H1 (cell line): Measurements from ENCODE around the gene PHACTR2. TPM values are rescaled to one million over a fixed set of nuclear protein-coding genes. Genes with fewer than 3 reads are reported as not detected.

Source experiments
- CTCF ChIA-PET: fragments of 300-600 bp; sonication (Branson Sonifier 250); formaldehyde crosslinking; loops from one replicate; lab custom pipeline; 2021; ENCODE audit not compliant: partially characterized antibody; lab: Charles Lee
- POLR2A ChIA-PET: fragments of 300-600 bp; sonication (Branson Sonifier 250); formaldehyde crosslinking; loops from one replicate; lab custom pipeline; 2021; ENCODE audit warnings: inconsistent platforms; ENCODE audit not compliant: partially characterized antibody; lab: Charles Lee
- DNase-seq, 2 experiments: peaks; one replicate each; pipeline versions ENCODE4 v3.0.0 to v3.0.0-alpha.2; 2010 to 2022; ENCODE audit warnings: low spot score in 2 of 2, low read depth in 1 of 2, mixed read lengths in 1 of 2
- FAIRE-seq: peaks from 2 replicates; lab custom pipeline; 2011; peaks lifted over from hg19 to GRCh38; lab: Jason Lieb, UNC
- H2AFZ ChIP-seq: 2 replicates; pipeline ENCODE4 v1.8.1; 2012; ENCODE audit warnings: low read length, inconsistent platforms
- H2AK5ac ChIP-seq: 2 replicates; pipeline ENCODE4 v1.6.1; 2013; ENCODE audit warnings: low read depth, low read length
- H2BK120ac ChIP-seq: replicated peaks from 2 replicates; pipeline ENCODE3; 2013; ENCODE audit warnings: low read depth, low read length, inconsistent platforms
- H2BK12ac ChIP-seq: 2 replicates; pipeline ENCODE4 v1.6.1; 2013; ENCODE audit warnings: low read depth, low read length
- H2BK15ac ChIP-seq: 2 replicates; pipeline ENCODE4 v1.6.1; 2013; ENCODE audit warnings: low read length
- H2BK20ac ChIP-seq: 2 replicates; pipeline ENCODE4 v1.6.1; 2013; ENCODE audit warnings: low read length
- H2BK5ac ChIP-seq: 2 replicates; pipeline ENCODE4 v1.6.1; 2013; ENCODE audit warnings: low read depth, low read length
- H3K14ac ChIP-seq: 2 replicates; pipeline ENCODE4 v1.6.1; 2013; ENCODE audit warnings: inconsistent platforms; ENCODE audit not compliant: insufficient read length
- H3K18ac ChIP-seq: 2 replicates; pipeline ENCODE4 v1.6.1; 2013; ENCODE audit warnings: low read length; ENCODE audit errors: extremely low read depth
- H3K23ac ChIP-seq: 2 replicates; pipeline ENCODE4 v1.6.1; 2013; ENCODE audit warnings: inconsistent platforms; ENCODE audit not compliant: insufficient read length
- H3K23me2 ChIP-seq: 2 replicates; pipeline ENCODE4 v1.6.1; 2013; ENCODE audit warnings: low read depth, low read length
- H3K27ac ChIP-seq: 2 replicates; pipeline ENCODE4 v1.6.1; 2011; ENCODE audit warnings: low read depth, low read length, inconsistent platforms
- H3K27me3 ChIP-seq, 4 experiments: replicated peaks in 1 of 4; 1 replicate in 1 of 4; 2 replicates in 3 of 4; pipeline versions ENCODE4 v1.6.1 to v1.8.1; 2011 to 2013; ENCODE audit warnings: low read length in 3 of 4, mild to moderate bottlenecking in 3 of 4, inconsistent platforms in 2 of 4, mixed read lengths in 2 of 4, moderate library complexity in 1 of 4; ENCODE audit not compliant: control insufficient read depth in 3 of 4, insufficient read depth in 3 of 4; ENCODE audit errors: extremely low read depth in 1 of 4
- H3K36me3 ChIP-seq, 4 experiments: 2 replicates each; pipeline versions ENCODE4 v1.6.1 to v1.8.1; 2011 to 2013; ENCODE audit warnings: mild to moderate bottlenecking in 4 of 4, low read length in 3 of 4, moderate library complexity in 2 of 4, control low read depth in 1 of 4, inconsistent platforms in 1 of 4; ENCODE audit not compliant: insufficient read depth in 4 of 4, control insufficient read depth in 2 of 4
- H3K4ac ChIP-seq: replicated peaks from 2 replicates; pipeline ENCODE3; 2013; ENCODE audit warnings: low read length, low read depth, mixed read lengths, inconsistent platforms; ENCODE audit not compliant: insufficient read length
- H3K4me1 ChIP-seq, 4 experiments: replicated peaks in 1 of 4; 1 replicate in 1 of 4; 2 replicates in 3 of 4; pipeline versions ENCODE4 v1.6.1 to v1.8.1; 2011 to 2013; ENCODE audit warnings: low read length in 3 of 4, inconsistent platforms in 2 of 4, mixed read lengths in 1 of 4; ENCODE audit not compliant: insufficient read depth in 4 of 4, control insufficient read depth in 3 of 4
- H3K4me2 ChIP-seq, 2 experiments: 2 replicates each; pipeline versions ENCODE4 v1.6.1 to v1.8.1; 2011 to 2013; ENCODE audit warnings: low read depth in 2 of 2, low read length in 2 of 2, control low read depth in 1 of 2, inconsistent platforms in 1 of 2, mild to moderate bottlenecking in 1 of 2; ENCODE audit not compliant: insufficient read depth in 1 of 2
- H3K4me3 ChIP-seq, 4 experiments: fragments of 200-600, 300-600 bp in 1 of 4; sonication (generic), shearing (Covaris generic), sonication (Bioruptor Twin) in 1 of 4; 2 replicates each; pipeline versions ENCODE4 v1.5.1 to v1.8.1; 2011 to 2016; ENCODE audit warnings: low read length in 4 of 4, low read depth in 3 of 4, control low read depth in 2 of 4, inconsistent platforms in 2 of 4, mild to moderate bottlenecking in 2 of 4, mixed read lengths in 1 of 4, moderate library complexity in 1 of 4; ENCODE audit not compliant: insufficient read depth in 2 of 4; ENCODE audit errors: extremely low read depth in 1 of 4
- H3K56ac ChIP-seq: replicated peaks from 2 replicates; pipeline ENCODE3; 2013; ENCODE audit warnings: low read depth, mild to moderate bottlenecking, mixed read lengths, low read length, inconsistent platforms; ENCODE audit not compliant: insufficient read length
- H3K79me1 ChIP-seq: 2 replicates; pipeline ENCODE4 v1.6.1; 2013; ENCODE audit warnings: low read depth, low read length, control low read depth
- H3K79me2 ChIP-seq, 2 experiments: 2 replicates each; pipeline versions ENCODE4 v1.6.1 to v1.8.1; 2012 to 2013; ENCODE audit warnings: low read length in 2 of 2, mild to moderate bottlenecking in 2 of 2, inconsistent platforms in 1 of 2; ENCODE audit not compliant: insufficient read depth in 2 of 2, control insufficient read depth in 1 of 2
- H3K9ac ChIP-seq, 4 experiments: replicated peaks in 1 of 4; 1 replicate in 1 of 4; 2 replicates in 3 of 4; pipeline versions ENCODE4 v1.6.1 to v1.8.1; 2011 to 2013; ENCODE audit warnings: low read depth in 3 of 4, low read length in 3 of 4, control low read depth in 2 of 4, mild to moderate bottlenecking in 2 of 4, moderate library complexity in 2 of 4, inconsistent platforms in 1 of 4; ENCODE audit errors: extremely low read depth in 1 of 4
- H3K9me3 ChIP-seq, 2 experiments: 2 replicates each; pipeline versions ENCODE4 v1.6.1 to v1.8.1; 2012 to 2013; ENCODE audit warnings: mild to moderate bottlenecking in 2 of 2, moderate library complexity in 2 of 2, control low read depth in 1 of 2, inconsistent platforms in 1 of 2, low read depth in 1 of 2, low read length in 1 of 2, mixed read lengths in 1 of 2; ENCODE audit not compliant: insufficient read depth in 2 of 2
- H4K20me1 ChIP-seq, 2 experiments: replicated peaks in 1 of 2; 2 replicates each; pipeline versions ENCODE3 to v1.8.1; 2011 to 2013; ENCODE audit warnings: inconsistent platforms in 2 of 2, low read length in 2 of 2, mild to moderate bottlenecking in 1 of 2; ENCODE audit not compliant: insufficient read depth in 2 of 2, control insufficient read depth in 1 of 2
- H4K5ac ChIP-seq: 2 replicates; pipeline ENCODE4 v1.6.1; 2013; ENCODE audit warnings: low read length, low read depth, mixed read lengths, inconsistent platforms; ENCODE audit not compliant: insufficient read length
- H4K8ac ChIP-seq: 2 replicates; pipeline ENCODE4 v1.8.0; 2013; ENCODE audit warnings: mild to moderate bottlenecking, moderate library complexity, low read length, inconsistent platforms; ENCODE audit not compliant: insufficient read depth; ENCODE audit errors: extremely low read depth
- H4K91ac ChIP-seq: replicated peaks from 2 replicates; pipeline ENCODE3; 2013; ENCODE audit warnings: low read length, mixed read lengths, inconsistent platforms; ENCODE audit not compliant: insufficient read length
- BCL11A ChIP-seq, 2 experiments: IDR thresholded peaks; one replicate each; pipeline ENCODE4 v1.6.1; 2011; ENCODE audit warnings: low read depth in 2 of 2, low read length in 2 of 2, mild to moderate bottlenecking in 2 of 2
- CEBPB ChIP-seq: IDR thresholded peaks from 2 replicates; pipeline ENCODE4 v1.6.1; 2012; ENCODE audit warnings: low read depth, low read length
- EGR1 ChIP-seq: IDR thresholded peaks from 2 replicates; pipeline ENCODE4 v1.6.1; 2011; ENCODE audit warnings: low read depth, low read length, borderline replicate concordance
- HDAC2 ChIP-seq, 2 experiments: fragments of 300-600 bp in 1 of 2; sonication (generic) in 1 of 2; IDR thresholded peaks; 2 replicates each; pipeline ENCODE4 v1.6.1; 2011 to 2012; ENCODE audit warnings: low read depth in 2 of 2, low read length in 2 of 2, mild to moderate bottlenecking in 2 of 2, moderate library complexity in 2 of 2, borderline replicate concordance in 1 of 2, inconsistent platforms in 1 of 2
- MAFK ChIP-seq: IDR thresholded peaks from 2 replicates; pipeline ENCODE4 v1.6.1; 2012; ENCODE audit warnings: low read depth, mild to moderate bottlenecking, improper control_type of control experiment, low read length
- NANOG ChIP-seq: IDR thresholded peaks from 2 replicates; pipeline ENCODE4 v1.6.1; 2011; ENCODE audit warnings: low read length, low read depth, mild to moderate bottlenecking, inconsistent platforms; ENCODE audit not compliant: insufficient read depth, poor library complexity, severe bottlenecking
- PHF8 ChIP-seq: fragments of 200-600 bp; sonication (generic); conservative IDR thresholded peaks from 2 replicates; pipeline ENCODE4 v1.7.1; 2012; ENCODE audit warnings: low read depth, mild to moderate bottlenecking, inconsistent platforms, low read length, moderate library complexity
- POLR2A ChIP-seq, 2 experiments: IDR thresholded peaks; 1 replicate in 1 of 2; 2 replicates in 1 of 2; pipeline ENCODE4 v1.6.1; 2011; ENCODE audit warnings: low read depth in 2 of 2, low read length in 2 of 2, mild to moderate bottlenecking in 2 of 2; ENCODE audit errors: control extremely low read depth in 1 of 2
- RBBP5 ChIP-seq: IDR thresholded peaks from 2 replicates; pipeline ENCODE4 v1.7.1; 2012; ENCODE audit warnings: low read depth, mild to moderate bottlenecking, inconsistent platforms, low read length, moderate library complexity, borderline replicate concordance
- SP4 ChIP-seq: IDR thresholded peaks from 2 replicates; pipeline ENCODE4 v1.6.1; 2012; ENCODE audit warnings: low read length, inconsistent platforms
- WGBS, 2 experiments: shearing (Covaris generic) in 1 of 2; methylation state at CpG; one replicate each; pipeline versions ENCODE4 v1.1.6 to v1.1.7; 2013 to 2015; ENCODE audit warnings: low lambda C conversion rate in 2 of 2, mixed read lengths in 2 of 2, inconsistent platforms in 1 of 2, low coverage in 1 of 2, missing lambda C conversion rate in 1 of 2; ENCODE audit not compliant: insufficient replicate concordance in 2 of 2, insufficient coverage in 1 of 2, insufficient read length in 1 of 2; ENCODE audit errors: extremely low coverage in 1 of 2, missing lambda C conversion rate in 1 of 2; 5-methylcytosine and 5-hydroxymethylcytosine counted together
- polyA plus RNA-seq, 7 experiments: library from polyadenylated mRNA; depleted of rRNA in 3 of 7; stranded (reverse) in 5 of 7; unstranded in 2 of 7; fragments of >200 nt in 5 of 7; fragments of 200-250 nt in 2 of 7; gene quantifications; 1 replicate in 5 of 7; 2 replicates in 1 of 7; 4 replicates in 1 of 7; pipeline versions ENCODE4 v1.2.1 to v1.2.3, GENCODE V29; 2011 to 2013; ENCODE audit warnings: missing spikeins in 2 of 7, mixed read lengths in 2 of 7
- total RNA-seq: library from RNA; stranded (reverse); fragmentation: NEBNext Ultra II Directional; extraction: Animal tissue kit (Norgen Biotek cat#: 25700); gene quantifications from 2 replicates; pipeline ENCODE4 v1.2.1, GENCODE V29; 2021

Gene PHACTR2
- total and polyA plus RNA-seq, 2 of the 8 experiments (the other 6 are each of a cell fraction or from before 2014, with no cell fraction given): 16.9 to 131 TPM

DNA sequence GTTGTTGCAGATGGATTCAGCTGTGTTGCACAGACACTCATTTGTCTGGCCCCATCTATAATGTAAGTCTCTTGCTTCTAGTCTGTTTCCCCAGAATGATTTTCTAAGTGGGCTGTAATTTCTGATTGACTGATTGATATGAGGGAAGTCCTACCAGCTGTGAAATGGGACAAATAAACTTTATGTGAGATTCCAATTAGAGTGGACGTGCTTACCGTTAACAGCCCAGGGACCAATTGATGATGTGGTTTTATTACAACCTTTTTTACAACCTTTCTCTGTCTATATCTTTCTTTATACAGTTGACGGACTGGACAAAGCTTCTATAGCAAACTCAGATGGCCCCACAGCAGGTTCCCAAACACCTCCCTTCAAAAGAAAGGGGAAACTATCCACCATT lies 33.9 kb downstream of the PHACTR2 start:
- H3K14ac ChIP-seq: no peak overlapping the region
- no peak overlapping the region for H3K23ac ChIP-seq
- no peak for FAIRE-seq
- WGBS, 2 experiments: 91% methylated on average over 3 of the region's 3 CpGs; no CpG with 5 or more reads in 1 of the 2 experiments
- peaks cover 7 to 47% of the 10 kb centered on the region in 2 experiments for H3K79me2 ChIP-seq
- H3K9me3 ChIP-seq: peaks cover 0 to 4% of the 10 kb centered on the region in 2 experiments; a peak in 1 of 4 replicates
- no peak overlapping the region for H4K5ac ChIP-seq
- no peak overlapping the region for H4K8ac ChIP-seq
- H4K91ac ChIP-seq: no peak overlapping the region
- H2BK15ac ChIP-seq: no peak overlapping the region
- H3K9ac ChIP-seq: no peak overlapping the region
- H2AFZ ChIP-seq: no peak overlapping the region
- H3K79me1 ChIP-seq: peaks cover 4% of the 10 kb centered on the region; the same call in 1 of the 2 replicates
- H3K27ac ChIP-seq: no peak overlapping the region
- peaks cover 0 to 2% of the 10 kb centered on the region in 2 experiments for H4K20me1 ChIP-seq
- no peaks in the 10 kb centered on the region for H3K27me3 ChIP-seq
- H3K23me2 ChIP-seq: no peaks in the 10 kb centered on the region
- H3K36me3 ChIP-seq: peaks cover 0 to 13% (median 6%) of the 10 kb centered on the region in 4 experiments; a peak in 3 of 8 replicates
- ChIA-PET CTCF (interaction anchor here (0.9 kb wide), 1 partner anchor 136 kb away, joined by 3 read pairs; no protein-coding TSS in a partner anchor), POLR2A (no interaction called here)
- no peak overlapping the region for H3K56ac ChIP-seq
- no peak overlapping the region for H2BK12ac ChIP-seq
- no peak for TF ChIP-seq HDAC2 (IDR thresholded peaks at IDR 0.05; ENCODE audit: borderline replicate concordance in 1 of 2, low read depth in 2 of 2, low read length in 2 of 2)
- TF ChIP-seq SP4: no peak
- no peak for TF ChIP-seq RBBP5
- no peak for TF ChIP-seq CEBPB
- TF ChIP-seq BCL11A (IDR thresholded peaks at IDR 0.05; ENCODE audit: low read depth in 2 of 2, low read length in 2 of 2): no peak
- no peak for TF ChIP-seq PHF8
- TF ChIP-seq POLR2A (IDR thresholded peaks at IDR 0.05; ENCODE audit: control extremely low read depth in 1 of 2, low read depth in 2 of 2, low read length in 2 of 2): no peak
- TF ChIP-seq NANOG: no peak
- TF ChIP-seq MAFK: no peak
- TF ChIP-seq EGR1: no peak
- H2BK120ac ChIP-seq: no peak overlapping the region
- no peak overlapping the region for H3K4me2 ChIP-seq
- no peak overlapping the region for H3K4ac ChIP-seq
- H3K18ac ChIP-seq: no peak overlapping the region
- DNase-seq: no peak
- H3K4me3 ChIP-seq: no peak overlapping the region
- no peaks in the 10 kb centered on the region for H3K4me1 ChIP-seq
- no peak overlapping the region for H2BK20ac ChIP-seq
- no peak overlapping the region for H2BK5ac ChIP-seq
- H2AK5ac ChIP-seq: no peak overlapping the region
